K562 (cell line): Measurements from ENCODE around the gene CCDC9B.

Experiments used
- NR2C1 ChIP-seq, 2 experiments: fragments of 450-650 bp; IDR thresholded peaks; 2 replicates each; pipeline ENCODE4 v1.6.1; 2017; ENCODE audit warnings: mild to moderate bottlenecking in 2 of 2, antibody characterized with exemption in 1 of 2, inconsistent platforms in 1 of 2, missing compliant biosample characterization in 1 of 2, missing genetic modification characterization in 1 of 2
- ZKSCAN1 ChIP-seq: fragments of 150-350 bp; IDR thresholded peaks from 2 replicates; pipeline ENCODE4 v1.6.1; 2016; ENCODE audit warnings: low read depth, low read length
- TF ChIP-seq, protein P1 (sequence below): sonication (generic); formaldehyde crosslinking; IDR thresholded peaks from 2 replicates; pipeline ENCODE4 v1.9.0; 2022; ENCODE audit warnings: mild to moderate bottlenecking, missing genetic modification reagents
- TF ChIP-seq, protein P2 (sequence below), 3 experiments: IDR thresholded peaks in 2 of 3; conservative IDR thresholded peaks in 1 of 3; 2 replicates each; pipeline ENCODE4 v1.5.1; 2011 to 2012; ENCODE audit warnings: low read length in 3 of 3, mild to moderate bottlenecking in 3 of 3, control low read depth in 2 of 3, improper control_type of control experiment in 1 of 3, inconsistent platforms in 1 of 3, low read depth in 1 of 3, mixed read lengths in 1 of 3, moderate library complexity in 1 of 3; ENCODE audit not compliant: insufficient read depth in 2 of 3

DNA sequence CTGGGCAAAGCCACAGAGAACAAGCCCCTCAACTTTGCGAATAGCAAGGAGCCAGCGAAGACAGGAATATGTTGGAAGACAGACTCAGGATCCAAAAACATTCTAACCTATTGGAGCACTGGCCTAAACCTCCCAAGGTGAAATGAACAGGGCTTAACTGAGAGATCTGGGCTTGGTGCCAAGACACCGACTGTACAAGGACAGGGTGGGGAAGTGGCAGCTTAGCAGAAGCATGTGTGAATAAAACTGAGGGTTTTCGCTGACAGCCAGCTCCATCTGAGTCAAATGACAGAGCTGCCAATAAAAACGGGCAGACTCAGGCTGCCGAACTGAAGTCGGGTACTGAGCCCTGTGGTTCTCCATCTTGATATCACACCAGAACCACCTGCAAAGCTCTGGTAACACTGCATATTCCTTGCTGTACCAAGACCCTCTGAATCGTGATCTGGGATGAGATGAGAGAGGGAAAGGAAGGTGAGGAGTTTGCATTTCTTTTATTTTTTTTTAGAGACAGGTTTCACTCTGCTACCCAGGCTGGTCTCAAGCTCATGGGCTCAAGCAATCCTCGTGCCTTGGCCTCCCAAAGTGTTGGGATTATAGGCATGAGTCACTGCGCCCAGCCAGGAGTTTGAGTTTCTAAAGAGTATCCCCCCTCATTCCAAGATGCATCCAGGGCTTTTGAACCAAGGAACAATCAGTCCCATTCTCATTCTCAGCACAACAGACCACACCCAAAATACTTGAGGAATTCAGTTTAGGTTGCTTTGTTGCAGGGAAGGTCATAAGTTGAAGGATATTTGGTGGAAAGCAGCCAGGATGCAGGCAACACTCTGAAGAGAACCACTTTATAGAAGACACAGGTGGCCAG is 27.0 kb downstream of the CCDC9B start:
- TF ChIP-seq, protein P1, sequence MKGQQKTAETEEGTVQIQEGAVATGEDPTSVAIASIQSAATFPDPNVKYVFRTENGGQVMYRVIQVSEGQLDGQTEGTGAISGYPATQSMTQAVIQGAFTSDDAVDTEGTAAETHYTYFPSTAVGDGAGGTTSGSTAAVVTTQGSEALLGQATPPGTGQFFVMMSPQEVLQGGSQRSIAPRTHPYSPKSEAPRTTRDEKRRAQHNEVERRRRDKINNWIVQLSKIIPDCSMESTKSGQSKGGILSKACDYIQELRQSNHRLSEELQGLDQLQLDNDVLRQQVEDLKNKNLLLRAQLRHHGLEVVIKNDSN (CRISPR knock-in tag), result no peak
- TF ChIP-seq, protein P2, sequence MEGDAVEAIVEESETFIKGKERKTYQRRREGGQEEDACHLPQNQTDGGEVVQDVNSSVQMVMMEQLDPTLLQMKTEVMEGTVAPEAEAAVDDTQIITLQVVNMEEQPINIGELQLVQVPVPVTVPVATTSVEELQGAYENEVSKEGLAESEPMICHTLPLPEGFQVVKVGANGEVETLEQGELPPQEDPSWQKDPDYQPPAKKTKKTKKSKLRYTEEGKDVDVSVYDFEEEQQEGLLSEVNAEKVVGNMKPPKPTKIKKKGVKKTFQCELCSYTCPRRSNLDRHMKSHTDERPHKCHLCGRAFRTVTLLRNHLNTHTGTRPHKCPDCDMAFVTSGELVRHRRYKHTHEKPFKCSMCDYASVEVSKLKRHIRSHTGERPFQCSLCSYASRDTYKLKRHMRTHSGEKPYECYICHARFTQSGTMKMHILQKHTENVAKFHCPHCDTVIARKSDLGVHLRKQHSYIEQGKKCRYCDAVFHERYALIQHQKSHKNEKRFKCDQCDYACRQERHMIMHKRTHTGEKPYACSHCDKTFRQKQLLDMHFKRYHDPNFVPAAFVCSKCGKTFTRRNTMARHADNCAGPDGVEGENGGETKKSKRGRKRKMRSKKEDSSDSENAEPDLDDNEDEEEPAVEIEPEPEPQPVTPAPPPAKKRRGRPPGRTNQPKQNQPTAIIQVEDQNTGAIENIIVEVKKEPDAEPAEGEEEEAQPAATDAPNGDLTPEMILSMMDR (IDR thresholded peaks at IDR 0.05 in 2 of 3, conservative IDR thresholded peaks at IDR 0.05 in 1 of 3; ENCODE audit: insufficient read depth in 2 of 3, low read depth in 1 of 3, low read length in 3 of 3), result no peak
- TF ChIP-seq NR2C1 (IDR thresholded peaks at IDR 0.05), result no peak
- TF ChIP-seq NR2C1 (tag; IDR thresholded peaks at IDR 0.05), result no peak
- TF ChIP-seq ZKSCAN1, result no peak
